Left ventricle myocardium inferior (tissue), 1 donor: ENCODE measurements around the gene EMP1. TPM values are rescaled to one million over a fixed set of nuclear protein-coding genes. Genes with fewer than 3 reads are reported as not detected.

Source experiments
- DNase-seq: peaks from one replicate; pipeline ENCODE4 v3.0.0-alpha.2; 2020
- H3K27ac ChIP-seq: fragments of 200-600 bp; replicated peaks from 2 replicates; pipeline ENCODE4 v1.8.0; 2021
- H3K27me3 ChIP-seq: fragments of 200-600 bp; 2 replicates; pipeline ENCODE4 v1.8.0; 2021; ENCODE audit warnings: low read depth
- H3K36me3 ChIP-seq: fragments of 200-600 bp; 2 replicates; pipeline ENCODE4 v1.8.0; 2021
- H3K4me1 ChIP-seq: fragments of 200-600 bp; 2 replicates; pipeline ENCODE4 v1.8.0; 2021
- H3K4me3 ChIP-seq: fragments of 200-600 bp; 2 replicates; pipeline ENCODE4 v1.8.0; 2021; ENCODE audit warnings: mild to moderate bottlenecking, moderate library complexity
- H3K9me3 ChIP-seq: fragments of 200-600 bp; replicated peaks from 2 replicates; pipeline ENCODE4 v1.8.0; 2021
- CTCF ChIP-seq: fragments of 200-600 bp; IDR thresholded peaks from 2 replicates; pipeline ENCODE4 v1.8.0; 2021; ENCODE audit warnings: antibody characterized with exemption, mild to moderate bottlenecking, borderline replicate concordance
- intact Hi-C: fragments of 100-400 bp; cut with micrococcal nuclease; formaldehyde crosslinking; loops from one replicate; pipeline ENCODE4 v1.11.0; 2022
- long read RNA-seq: library from polyadenylated mRNA; unstranded; transcript quantifications from one replicate; pipeline ENCODE4 v2.0.0, GENCODE V29; 2021
- total RNA-seq: library from RNA; stranded (reverse); fragmentation: NEBNext Ultra II Directional; extraction: Animal tissue kit (Norgen Biotek cat#: 25700); gene quantifications from one replicate; pipeline ENCODE4 v1.2.1, GENCODE V29; 2021
- donor health status: DM: no; HTN: yes; CAD: no; lungs with severe emphysema.

Gene EMP1
- total RNA-seq: 90.5 TPM
- long read RNA-seq, full-length matches to known transcripts: 25 of 30 reads
- long read RNA-seq, partial matches to known transcripts: 0 of 30 reads
- long read RNA-seq, other reads (novel, unspliced or antisense): 5 of 30 reads

- no peaks in the 10 kb centered on the region for H3K27me3 ChIP-seq
- H3K9me3 ChIP-seq: no peaks in the 10 kb centered on the region
- no peaks in the 10 kb centered on the region for H3K36me3 ChIP-seq
- H3K4me3 ChIP-seq: peak within 1 kb of the TSS; percentile 71
- H3K4me1 ChIP-seq: peaks cover 48% of the 10 kb centered on the region
- peak; percentile 92 for DNase-seq
- H3K27ac ChIP-seq: peak within 1 kb of the TSS; percentile 94
- TF ChIP-seq CTCF: no peak
- intact Hi-C loops: no loop called here
Measured at GRCh38 chr12:13196130-13196921, at the start of gene EMP1. Gene EMP1 (plus strand): TSS chr12:13196726. CDS start chr12:13211511, 14,785 bp downstream.

GRCh38 chr12:13147688-13148484 lies 48.6 kb upstream of the EMP1 start:
- intact Hi-C loops: no loop called here
- TF ChIP-seq CTCF: no peak
- DNase-seq: no peak

GRCh38 chr12:13148485-13148847 lies 48.1 kb upstream of the EMP1 start:
- Histone ChIP-seq H3K9me3 (peaks cover 6% of the 10 kb centered on the region), H3K36me3 (no peaks in the 10 kb centered on the region), H3K4me3 (no peak overlapping the region), H3K4me1 (peaks cover 64% of the 10 kb centered on the region), H3K27ac (peak overlapping the region; percentile 76), H3K27me3 (no peaks in the 10 kb centered on the region)
- intact Hi-C loops: no loop called here
- no peak for TF ChIP-seq CTCF
- no peak for DNase-seq

More at GRCh38 chr12:13147688-13148484, 48.6 kb upstream of the EMP1 start:
- Histone ChIP-seq H3K27me3 (no peaks in the 10 kb centered on the region), H3K4me3 (no peak overlapping the region), H3K36me3 (no peaks in the 10 kb centered on the region), H3K4me1 (peaks cover 60% of the 10 kb centered on the region), H3K27ac (peak overlapping the region; percentile 76), H3K9me3 (peaks cover 6% of the 10 kb centered on the region)

GRCh38 chr12:13149411-13149810 lies 47.1 kb upstream of the EMP1 start:
- peaks cover 65% of the 10 kb centered on the region for H3K4me1 ChIP-seq

More at GRCh38 chr12:13149411-13149810, 47.1 kb upstream of the EMP1 start:
- Histone ChIP-seq H3K36me3 (no peaks in the 10 kb centered on the region), H3K27ac (peak overlapping the region; percentile 76), H3K9me3 (peaks cover 6% of the 10 kb centered on the region), H3K27me3 (no peaks in the 10 kb centered on the region), H3K4me3 (no peak overlapping the region)
- intact Hi-C loops: no loop called here
- TF ChIP-seq CTCF: no peak
- DNase-seq: no peak
